K562 (cell line): ENCODE measurements around the gene WNK1. TPM values are rescaled to one million over a fixed set of nuclear protein-coding genes. Genes with fewer than 3 reads are reported as not detected.

ENCODE experiments used
- ATAC-seq: fragments of 200-7000 bp; cut with Tn5 transposase; 3 replicates; pipeline ENCODE4 v1.9.1; 2020; ENCODE audit warnings: moderate library complexity
- BruUV-seq: library from RNA; stranded (reverse); fragments of 400-500 nt; replicated peaks from 2 replicates; lab custom pipeline; 2021; lab: Mats Ljungman, UMichigan
- CTCF ChIA-PET: fragments of 300-600 bp; formaldehyde crosslinking; extraction: SDS; loops from one replicate; lab custom pipeline; 2021; ENCODE audit warnings: low intra/inter-chr PET ratio; lab: Yijun Ruan, JAX
- POLR2A ChIA-PET: fragments of 300-600, 350-650 bp; sonication (Branson Sonifier 250); formaldehyde crosslinking; extraction: SDS; loops from one replicate; lab custom pipeline; 2021; ENCODE audit warnings: antibody characterized with exemption, inconsistent platforms; lab: Yijun Ruan, JAX
- DNase-seq, 4 experiments: peaks; one replicate each; pipeline versions ENCODE4 v3.0.0 to v3.0.0-alpha.2; 2011 to 2018; ENCODE audit warnings: low spot score in 3 of 4, mixed read lengths in 3 of 4; ENCODE audit errors: extremely low read depth in 1 of 4
- FAIRE-seq: peaks from 2 replicates; lab custom pipeline; 2011; peaks lifted over from hg19 to GRCh38; lab: Jason Lieb, UNC
- H2AFZ ChIP-seq: 2 replicates; pipeline ENCODE4 v1.6.0; 2011; ENCODE audit warnings: low read depth, low read length, control low read depth, inconsistent platforms
- H3K27ac ChIP-seq: fragments of 200-600 bp; 3 replicates; pipeline ENCODE4 v1.8.0; 2011; ENCODE audit warnings: low read depth, mild to moderate bottlenecking, control low read depth, inconsistent platforms, low read length, moderate library complexity, mixed read lengths; ENCODE audit errors: extremely low read depth
- H3K27me3 ChIP-seq, 2 experiments: fragments of 300-600 bp in 1 of 2; 2 replicates in 1 of 2; 3 replicates in 1 of 2; pipeline versions ENCODE4 v1.6.0 to v1.8.0; 2011; ENCODE audit warnings: inconsistent platforms in 2 of 2, low read length in 2 of 2, mild to moderate bottlenecking in 1 of 2, mixed read lengths in 1 of 2, moderate library complexity in 1 of 2; ENCODE audit not compliant: control insufficient read depth in 2 of 2, insufficient read depth in 2 of 2
- H3K36me3 ChIP-seq: fragments of 300-600 bp; 3 replicates; pipeline ENCODE4 v1.8.0; 2011; ENCODE audit warnings: mild to moderate bottlenecking, low read length, inconsistent platforms; ENCODE audit not compliant: control insufficient read depth, insufficient read depth
- H3K4me1 ChIP-seq, 2 experiments: fragments of 200-600 bp in 1 of 2; replicated peaks in 1 of 2; 2 replicates in 1 of 2; 3 replicates in 1 of 2; pipeline versions ENCODE4 v1.5.1 to v1.8.0; 2011; ENCODE audit warnings: inconsistent platforms in 2 of 2, low read length in 2 of 2, mild to moderate bottlenecking in 1 of 2, mixed read lengths in 1 of 2, moderate library complexity in 1 of 2; ENCODE audit not compliant: control insufficient read depth in 2 of 2, insufficient read depth in 2 of 2
- H3K4me2 ChIP-seq: 2 replicates; pipeline ENCODE4 v1.6.1; 2011; ENCODE audit warnings: low read length, control low read depth, inconsistent platforms, mixed read lengths; ENCODE audit not compliant: insufficient read depth
- H3K4me3 ChIP-seq: fragments of 200-600 bp; sonication (generic), shearing (Covaris generic); 2 replicates; pipeline ENCODE4 v1.5.1; 2016; ENCODE audit warnings: control low read depth, inconsistent platforms
- H3K79me2 ChIP-seq: fragments of 200-600 bp; 3 replicates; pipeline ENCODE4 v1.8.0; 2011; ENCODE audit warnings: low read length, inconsistent platforms; ENCODE audit not compliant: control insufficient read depth, insufficient read depth
- H3K9ac ChIP-seq, 2 experiments: 2 replicates each; pipeline versions ENCODE4 v1.6.0 to v1.6.1; 2011; ENCODE audit warnings: low read depth in 2 of 2, low read length in 2 of 2, control low read depth in 1 of 2, inconsistent platforms in 1 of 2, mild to moderate bottlenecking in 1 of 2, mixed read lengths in 1 of 2; ENCODE audit not compliant: insufficient read depth in 1 of 2
- H3K9me1 ChIP-seq: one replicate; pipeline ENCODE4 v1.6.0; 2011; ENCODE audit warnings: inconsistent platforms, mild to moderate bottlenecking, low read length, moderate library complexity; ENCODE audit not compliant: control insufficient read depth, insufficient read depth
- H3K9me3 ChIP-seq: replicated peaks from 2 replicates; pipeline ENCODE4 v1.5.1; 2011; ENCODE audit warnings: low read depth, low read length, inconsistent platforms; ENCODE audit not compliant: control insufficient read depth, insufficient read depth
- H4K20me1 ChIP-seq: replicated peaks from 2 replicates; pipeline ENCODE4 v1.6.1; 2011; ENCODE audit warnings: low read length, inconsistent platforms, mixed read lengths; ENCODE audit not compliant: control insufficient read depth, insufficient read depth
- BCL6 ChIP-seq: fragments of 250-450 bp; sonication (Bioruptor Pico); IDR thresholded peaks from 2 replicates; pipeline ENCODE4 v1.4.0; 2020
- CEBPG ChIP-seq, 3 experiments: fragments of 200-800 bp in 1 of 3; sonication (Bioruptor generic) in 1 of 3; sonication (generic) in 1 of 3; formaldehyde crosslinking in 1 of 3; IDR thresholded peaks in 2 of 3; conservative IDR thresholded peaks in 1 of 3; 2 replicates each; pipeline versions ENCODE4 v1.6.1 to v1.8.0; 2016 to 2022; ENCODE audit warnings: missing compliant biosample characterization in 2 of 3, missing genetic modification characterization in 2 of 3, mild to moderate bottlenecking in 1 of 3, missing genetic modification reagents in 1 of 3
- JUND ChIP-seq, 2 experiments: IDR thresholded peaks; 2 replicates in 1 of 2; 3 replicates in 1 of 2; pipeline ENCODE4 v1.6.1; 2011; ENCODE audit warnings: borderline replicate concordance in 2 of 2, low read depth in 2 of 2, low read length in 2 of 2, improper control_type of control experiment in 1 of 2, missing biosample characterization in 1 of 2, missing genetic modification characterization in 1 of 2, missing genetic modification reagents in 1 of 2
- ZNF263 ChIP-seq: sonication (generic); formaldehyde crosslinking; IDR thresholded peaks from 2 replicates; pipeline ENCODE4 v1.8.0; 2022; ENCODE audit warnings: mild to moderate bottlenecking, missing genetic modification reagents, borderline replicate concordance
- WGBS: fragments of 100-300 bp; shearing (Covaris generic); methylation state at CpG from one replicate; pipeline ENCODE4 v1.1.6; 2016; ENCODE audit warnings: low coverage, mixed read lengths; ENCODE audit not compliant: insufficient coverage; ENCODE audit errors: missing lambda C conversion rate; 5-methylcytosine and 5-hydroxymethylcytosine counted together
- in situ Hi-C: fragments of 300-500 bp; cut with MboI; formaldehyde crosslinking; loops from 4 replicates; pipeline ENCODE4 v1.15.0; 2018; ENCODE audit warnings: inconsistent platforms, mixed read lengths
- intact Hi-C: fragments of 100-400 bp; cut with micrococcal nuclease; formaldehyde crosslinking; loops from 2 replicates; pipeline ENCODE4 v1.14.2; 2022
- polyA plus RNA-seq, 8 experiments: library from polyadenylated mRNA; depleted of rRNA in 4 of 8; stranded (reverse) in 5 of 8; unstranded in 3 of 8; fragments of >200 nt; fragmentation: Nextera tagmentation in 2 of 8; fragmentation: Illumina TruSeq in 1 of 8; extraction: Ambion mirVana in 2 of 8; extraction: Trizol in 1 of 8; gene quantifications; 2 replicates each; pipeline versions ENCODE4 v1.2.1 to v1.2.3, GENCODE V29; 2011 to 2014; ENCODE audit warnings: inconsistent platforms in 1 of 8, missing spikeins in 1 of 8
- total RNA-seq, 7 experiments: library from RNA; depleted of rRNA in 6 of 7; stranded (reverse); fragments of >200 nt in 6 of 7; fragmentation: Illumina TruSeq in 2 of 7; extraction: Trizol in 2 of 7; gene quantifications; 2 replicates each; pipeline versions ENCODE4 v1.2.1 to v1.2.3, GENCODE V29; 2011 to 2021; ENCODE audit warnings: low replicate concordance in 1 of 7
- TF ChIP-seq, protein P1 (sequence below), 2 experiments: fragments of 450-650 bp in 1 of 2; sonication (generic) in 1 of 2; formaldehyde crosslinking in 1 of 2; IDR thresholded peaks in 1 of 2; conservative IDR thresholded peaks in 1 of 2; 2 replicates each; pipeline versions ENCODE4 v1.6.1 to v1.8.1; 2016 to 2023; ENCODE audit warnings: mild to moderate bottlenecking in 2 of 2, moderate library complexity in 2 of 2, inconsistent platforms in 1 of 2, missing genetic modification reagents in 1 of 2

The WNK1 gene
- total and polyA plus RNA-seq, 9 of the 15 experiments (the other 6 are each of a cell fraction or from before 2014, with no cell fraction given) = 4.3 to 73.9 (median 31.0) TPM

GRCh38 chr12:922285-922684 is 169.9 kb downstream of the WNK1 start (continued):
- TF ChIP-seq, protein P1, sequence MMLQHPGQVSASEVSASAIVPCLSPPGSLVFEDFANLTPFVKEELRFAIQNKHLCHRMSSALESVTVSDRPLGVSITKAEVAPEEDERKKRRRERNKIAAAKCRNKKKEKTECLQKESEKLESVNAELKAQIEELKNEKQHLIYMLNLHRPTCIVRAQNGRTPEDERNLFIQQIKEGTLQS (IDR thresholded peaks at IDR 0.05) = no peak
- TF ChIP-seq, protein P1 (CRISPR knock-in tag; conservative IDR thresholded peaks at IDR 0.05) = no peak
- TF ChIP-seq BCL6 (CRISPR knock-in tag) (no peak), CEBPG (CRISPR knock-in tag; IDR thresholded peaks at IDR 0.05) (no peak), CEBPG (tag; conservative IDR thresholded peaks at IDR 0.05 in 1 of 2, IDR thresholded peaks at IDR 0.05 in 1 of 2) (no peak)

GRCh38 chr12:926641-927040 is 174.3 kb downstream of the WNK1 start:
- no peak for FAIRE-seq
- intact Hi-C loops (no loop called here), in situ Hi-C loops (no loop called here)
- WGBS = 93% methylated on average over 7 of the region's 12 CpGs
- ATAC-seq = no peak
- Histone ChIP-seq H3K4me2 (no peak overlapping the region), H3K4me3 (no peak overlapping the region), H3K79me2 (no peaks in the 10 kb centered on the region), H3K9ac (no peak overlapping the region), H2AFZ (no peak overlapping the region), H3K9me1 (no peaks in the 10 kb centered on the region), H3K27ac (no peak overlapping the region), H3K4me1 (no peaks in the 10 kb centered on the region; a peak in 1 of 5 replicates), H3K36me3 (peaks cover 48% of the 10 kb centered on the region; the same call in 2 of the 3 replicates), H4K20me1 (no peaks in the 10 kb centered on the region), H3K27me3 (no peaks in the 10 kb centered on the region), H3K9me3 (no peaks in the 10 kb centered on the region)
- TF ChIP-seq ZNF263 (peak; percentile 74), JUND (IDR thresholded peaks at IDR 0.05; ENCODE audit: borderline replicate concordance, low read depth, low read length) (no peak), JUND (tag; IDR thresholded peaks at IDR 0.05; ENCODE audit: borderline replicate concordance, low read depth, low read length) (no peak)
- BruUV-seq = no TSS peak
- DNase-seq = no peak
- ChIA-PET CTCF (no interaction called here), POLR2A (no interaction called here)
